GM13977 (cell line): Measurements from ENCODE around the gene WDR19.

Experiments
- DNase-seq: peaks from one replicate; pipeline ENCODE4 v3.0.0; 2012; ENCODE audit warnings: low spot score
- in situ Hi-C: fragments of 300-500 bp; cut with MboI; formaldehyde crosslinking; loops from one replicate; pipeline ENCODE4 v1.12.0; 2022; ENCODE audit warnings: low sequenced_read_pairs, low pct_unique_long_range_greater_than_20kb, mixed read lengths, inconsistent platforms; ENCODE audit not compliant: unreplicated experiment
- TF ChIP-seq, protein P1 (sequence below): IDR thresholded peaks from 2 replicates; pipeline ENCODE4 v1.5.1; 2012; ENCODE audit warnings: mild to moderate bottlenecking, control low read depth; ENCODE audit not compliant: insufficient read depth; ENCODE audit errors: extremely low read depth, missing control alignments

The WDR19 gene

DNA sequence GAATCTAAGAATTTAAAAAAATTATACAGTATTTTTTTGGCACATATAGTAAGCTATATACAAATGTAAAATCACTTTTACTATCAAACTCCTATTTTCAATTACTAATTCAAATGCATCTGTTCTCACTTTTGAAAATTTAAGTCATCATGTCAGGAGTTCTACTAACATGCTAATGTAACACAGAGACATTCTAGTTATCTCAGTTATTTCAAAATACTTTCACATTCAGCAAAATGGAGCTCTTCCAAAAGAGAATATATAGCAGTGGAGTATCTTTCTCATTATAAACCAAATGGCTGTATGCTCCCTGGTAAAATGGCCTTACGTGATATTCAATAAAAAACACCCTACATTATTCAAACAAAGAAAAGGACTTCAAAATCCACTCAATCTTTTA, 141.5 kb downstream of the WDR19 start:
- in situ Hi-C loops, result no loop called here
- DNase-seq, result no peak
- TF ChIP-seq, protein P1, sequence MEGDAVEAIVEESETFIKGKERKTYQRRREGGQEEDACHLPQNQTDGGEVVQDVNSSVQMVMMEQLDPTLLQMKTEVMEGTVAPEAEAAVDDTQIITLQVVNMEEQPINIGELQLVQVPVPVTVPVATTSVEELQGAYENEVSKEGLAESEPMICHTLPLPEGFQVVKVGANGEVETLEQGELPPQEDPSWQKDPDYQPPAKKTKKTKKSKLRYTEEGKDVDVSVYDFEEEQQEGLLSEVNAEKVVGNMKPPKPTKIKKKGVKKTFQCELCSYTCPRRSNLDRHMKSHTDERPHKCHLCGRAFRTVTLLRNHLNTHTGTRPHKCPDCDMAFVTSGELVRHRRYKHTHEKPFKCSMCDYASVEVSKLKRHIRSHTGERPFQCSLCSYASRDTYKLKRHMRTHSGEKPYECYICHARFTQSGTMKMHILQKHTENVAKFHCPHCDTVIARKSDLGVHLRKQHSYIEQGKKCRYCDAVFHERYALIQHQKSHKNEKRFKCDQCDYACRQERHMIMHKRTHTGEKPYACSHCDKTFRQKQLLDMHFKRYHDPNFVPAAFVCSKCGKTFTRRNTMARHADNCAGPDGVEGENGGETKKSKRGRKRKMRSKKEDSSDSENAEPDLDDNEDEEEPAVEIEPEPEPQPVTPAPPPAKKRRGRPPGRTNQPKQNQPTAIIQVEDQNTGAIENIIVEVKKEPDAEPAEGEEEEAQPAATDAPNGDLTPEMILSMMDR, result no peak

DNA sequence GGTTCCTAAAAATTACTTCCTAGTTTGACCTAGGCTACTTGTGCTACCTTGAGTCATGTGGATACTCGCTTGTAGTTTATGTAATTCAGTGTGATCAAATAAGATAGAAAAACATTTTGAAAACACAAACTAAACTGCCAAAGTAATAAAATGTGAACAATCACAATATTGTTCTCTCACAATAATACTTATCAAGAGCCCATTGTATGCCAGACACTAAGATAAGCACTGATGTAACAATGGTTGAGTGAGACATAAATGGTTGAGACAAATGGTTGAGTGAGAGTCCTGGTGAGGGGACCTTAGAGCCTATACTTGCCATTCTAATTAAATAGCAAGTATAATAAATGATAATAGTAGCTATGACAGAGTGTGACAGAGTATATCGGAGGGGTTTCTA, 142.1 kb downstream of the WDR19 start:
- DNase-seq, result no peak
- TF ChIP-seq, protein P1, result no peak
- in situ Hi-C loops, result no loop called here

DNA sequence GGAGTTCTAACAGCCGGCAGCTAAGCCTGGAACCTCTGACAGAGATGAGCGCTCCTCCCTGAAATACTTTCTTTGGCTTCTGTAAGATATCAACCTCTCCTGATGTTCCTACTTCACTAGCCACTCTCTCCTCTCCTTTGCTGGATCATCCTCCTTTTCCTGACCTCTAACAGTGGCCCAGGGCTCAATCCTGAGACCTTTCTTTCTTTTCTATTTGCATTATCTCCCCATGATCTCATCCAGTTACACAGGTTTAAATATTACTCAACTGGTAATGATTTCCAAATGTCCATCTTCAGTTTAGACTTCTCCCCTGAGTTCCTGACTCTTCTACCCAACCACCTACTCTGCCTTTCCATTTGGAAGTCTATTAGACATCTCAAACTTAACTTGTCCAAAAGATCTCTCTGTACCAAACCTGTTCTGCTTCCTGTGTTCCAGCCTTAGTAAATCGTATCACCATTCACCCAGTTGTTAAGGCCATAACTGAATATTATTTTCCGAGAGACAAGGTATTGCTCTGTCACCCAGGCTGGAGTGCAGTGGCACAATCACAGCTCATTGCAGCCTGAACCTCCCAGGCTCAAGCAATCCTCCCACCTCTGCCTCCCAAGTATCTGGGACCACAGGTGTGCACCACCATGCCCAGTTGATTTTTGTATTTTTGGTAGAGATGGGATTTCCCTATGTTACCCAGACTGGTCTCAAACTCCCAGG, 142.7 kb downstream of the WDR19 start:
- TF ChIP-seq, protein P1, result no peak
- in situ Hi-C loops, result no loop called here
- DNase-seq, result no peak

DNA sequence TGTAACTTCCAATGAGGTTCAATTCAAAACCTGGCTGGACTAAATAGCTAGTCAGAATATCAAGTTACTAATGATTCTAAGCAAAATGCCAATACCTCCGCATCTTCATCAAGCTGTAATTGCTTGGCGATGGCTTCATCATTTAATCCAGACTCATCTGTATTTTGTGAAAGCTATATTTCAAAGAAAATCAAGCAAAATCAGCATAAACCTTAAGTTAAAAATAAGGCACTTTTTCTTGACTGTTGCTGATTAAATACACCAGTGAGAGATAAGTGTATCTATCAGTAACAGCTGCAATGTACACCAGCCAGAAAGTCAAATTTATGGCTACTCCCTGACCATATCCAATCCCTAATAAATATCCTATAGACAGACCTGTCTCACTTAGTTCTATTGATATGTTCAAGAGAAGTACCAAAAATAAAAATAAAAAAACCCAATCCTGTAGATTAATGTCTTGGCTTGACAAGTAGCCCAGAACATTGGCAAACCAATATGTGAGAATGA, 144.2 kb downstream of the WDR19 start:
- DNase-seq, result no peak
- in situ Hi-C loops, result no loop called here
- TF ChIP-seq, protein P1, result no peak

DNA sequence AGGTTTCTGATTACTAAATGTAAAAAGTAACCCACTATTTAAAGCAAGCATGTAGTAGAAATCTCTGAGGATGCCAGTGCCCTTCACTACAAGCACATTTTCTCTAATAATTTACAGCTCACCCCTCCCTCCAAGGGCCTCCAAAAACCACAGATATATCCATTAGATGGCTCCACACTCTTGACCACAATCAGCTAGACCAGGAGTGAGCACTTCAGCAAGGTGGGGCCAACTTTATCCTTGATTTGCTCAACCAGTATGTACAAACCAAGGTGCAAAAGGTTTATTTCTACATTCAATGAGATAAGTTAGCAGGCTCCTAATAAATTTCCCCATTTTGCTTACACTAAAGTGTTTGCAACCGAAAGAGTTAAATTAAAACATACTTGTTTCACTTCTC, 148.0 kb downstream of the WDR19 start:
- in situ Hi-C loops, result no loop called here
- TF ChIP-seq, protein P1, result no peak
- DNase-seq, result no peak

DNA sequence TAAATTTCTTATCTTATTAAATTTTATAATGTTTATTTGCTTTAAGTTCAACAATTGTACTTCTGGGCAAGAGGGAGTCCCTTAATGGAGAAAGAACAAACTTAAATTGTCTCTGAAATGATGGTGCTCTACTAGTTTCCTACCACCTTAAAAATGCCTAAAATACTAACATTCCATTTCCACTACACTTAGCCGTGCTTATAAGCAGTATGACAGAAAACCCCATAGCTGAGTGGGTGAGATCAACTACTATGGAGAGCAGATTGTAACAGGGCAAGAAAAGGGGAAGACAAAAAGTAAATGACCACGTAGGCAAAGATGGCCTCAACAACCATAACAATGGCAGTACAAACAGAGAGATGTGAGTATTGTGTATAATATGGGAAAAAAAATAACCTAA, 148.9 kb downstream of the WDR19 start:
- TF ChIP-seq, protein P1, result no peak
- DNase-seq, result no peak
- in situ Hi-C loops, result no loop called here
